HG02759 (cell line): ENCODE results near the gene LUZP2.

ENCODE experiments used
- ATAC-seq: cut with Tn5 transposase; IDR thresholded peaks from one replicate; pipeline ENCODE4 v1.9.1; 2021; ENCODE audit warnings: mild to moderate bottlenecking, moderate library complexity; ENCODE audit not compliant: unreplicated experiment

Gene LUZP2

DNA sequence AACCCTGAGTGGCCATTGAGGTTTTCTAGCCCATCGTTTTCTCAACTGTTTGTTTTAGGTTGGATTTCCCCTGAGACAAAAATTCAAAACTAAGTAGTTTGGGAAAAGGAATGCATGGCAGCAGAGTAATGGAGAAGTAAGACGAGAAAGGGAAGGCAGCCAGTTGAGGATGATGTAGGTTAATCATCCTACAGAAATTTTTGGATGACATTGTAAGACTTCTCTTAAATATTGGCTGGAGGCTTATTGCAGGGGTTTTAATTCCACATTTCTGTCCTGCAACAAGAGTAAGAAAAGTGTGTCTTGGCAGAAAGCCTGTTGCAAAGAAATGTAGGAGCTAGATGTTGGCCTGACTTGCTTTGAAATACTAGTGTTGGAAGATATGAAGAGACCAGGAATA is 308.8 kb downstream of the LUZP2 start:
- no peak for ATAC-seq

DNA sequence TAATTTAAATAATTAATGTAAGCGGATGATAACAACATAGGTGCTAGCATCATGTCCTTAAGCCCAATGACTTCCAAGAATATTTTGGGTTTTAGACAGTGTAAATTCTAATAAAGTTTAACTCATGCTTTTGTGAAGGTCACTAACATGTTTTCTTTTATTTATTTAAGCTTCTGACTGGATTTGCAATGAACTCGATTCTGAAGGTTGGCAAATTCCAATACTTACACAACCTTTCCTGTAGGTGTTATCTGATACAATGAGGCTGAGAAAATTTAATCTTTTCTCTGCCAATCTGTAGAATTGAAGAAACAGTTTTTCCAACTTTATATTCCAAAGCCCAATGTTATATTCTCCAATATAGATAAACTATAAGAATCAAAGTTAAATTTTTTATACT is 311.3 kb downstream of the LUZP2 start:
- ATAC-seq = no peak

DNA sequence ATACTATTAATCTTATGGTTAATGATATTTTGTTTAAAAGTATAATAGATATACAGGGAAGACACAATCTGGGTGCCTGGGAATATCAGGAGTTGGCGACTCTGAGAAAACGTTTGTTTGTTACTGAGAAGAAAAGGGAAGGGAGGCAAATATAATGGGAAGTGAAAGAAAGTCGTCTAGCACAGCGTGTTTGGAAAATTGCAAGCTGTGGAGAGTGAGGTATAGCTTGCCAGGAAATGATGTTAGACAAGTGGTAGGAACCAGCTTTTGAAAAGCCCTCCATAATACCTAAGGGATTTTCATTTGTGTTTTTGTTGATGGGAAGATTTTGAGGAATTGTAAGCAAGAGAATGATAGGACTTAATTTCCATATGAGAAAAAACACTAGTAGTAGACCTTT is 322.2 kb downstream of the LUZP2 start:
- no peak for ATAC-seq

DNA sequence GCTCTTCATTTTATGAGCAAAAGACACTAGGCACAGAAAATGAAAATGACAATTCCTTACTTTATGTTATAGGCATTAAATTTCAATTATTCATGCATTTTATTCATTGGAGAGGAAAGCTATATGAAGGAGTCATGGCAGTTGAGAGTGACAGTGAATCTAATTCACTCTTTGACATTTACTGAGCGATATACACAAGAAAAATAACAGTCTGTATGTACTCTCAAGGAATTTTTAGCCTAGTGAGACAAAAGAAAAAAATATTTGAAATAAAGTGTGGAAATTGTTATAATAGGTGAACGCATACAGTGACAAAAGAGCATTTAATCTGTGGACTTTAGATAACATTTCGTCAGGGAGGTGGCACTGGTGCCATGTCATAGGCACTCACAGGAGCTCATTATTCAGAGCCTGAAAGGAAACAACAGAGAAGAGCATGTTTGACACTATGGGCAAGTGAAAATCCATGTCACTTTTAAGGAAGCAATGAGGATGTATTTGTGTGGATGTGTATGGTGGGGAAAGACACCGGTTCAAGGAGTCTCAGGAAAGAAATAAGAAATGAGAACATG is 323.1 kb downstream of the LUZP2 start:
- no peak for ATAC-seq

DNA sequence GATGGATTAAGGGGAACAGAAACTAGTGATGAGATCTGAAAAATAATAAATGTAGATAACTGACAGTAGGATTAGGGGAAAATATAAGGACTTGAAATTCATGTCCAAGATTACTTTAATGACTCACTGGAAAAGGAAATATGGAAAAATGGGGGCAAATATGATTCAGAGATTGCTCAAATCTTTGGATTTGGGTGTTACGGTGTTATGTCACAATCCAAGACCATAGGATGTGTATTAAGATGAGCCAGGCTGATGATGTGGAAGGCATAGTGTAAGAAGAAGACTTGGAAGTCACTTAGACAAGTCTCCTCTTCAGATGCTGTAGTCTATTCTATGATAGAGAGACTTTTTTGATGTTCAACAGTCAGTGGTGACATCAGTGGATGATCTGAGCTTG is 323.7 kb downstream of the LUZP2 start:
- ATAC-seq = no peak

DNA sequence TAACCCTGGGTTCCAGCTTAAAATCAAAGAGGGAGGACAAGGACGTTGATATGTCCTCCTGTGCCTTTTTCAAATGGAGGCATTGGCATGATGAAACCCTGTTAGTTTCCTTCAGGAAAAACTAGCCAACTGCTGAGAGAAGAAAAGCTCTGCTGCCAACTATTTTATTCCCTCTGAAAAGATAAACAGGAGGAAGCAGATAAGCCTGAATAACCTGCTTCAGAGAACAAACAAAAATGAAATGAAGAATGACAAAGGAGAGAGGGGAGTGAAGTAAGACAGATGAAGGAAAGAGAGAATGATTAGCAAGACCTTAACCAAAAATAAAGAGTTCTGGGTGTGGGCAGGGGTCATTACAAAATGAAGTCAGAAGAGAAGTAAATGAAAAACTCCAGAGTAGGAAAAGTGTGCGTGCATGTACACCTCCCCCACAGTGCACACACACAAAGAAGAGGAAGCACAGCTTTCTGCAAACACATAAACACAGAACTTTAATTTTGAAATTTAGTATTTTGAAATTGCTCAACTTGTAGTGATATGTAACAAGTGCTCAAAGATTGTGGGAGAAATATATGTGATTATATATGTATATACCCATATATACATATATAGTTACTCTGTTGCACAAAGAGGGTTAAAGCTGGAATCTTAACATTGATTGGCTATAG is 332.2 kb downstream of the LUZP2 start:
- ATAC-seq = no peak

DNA sequence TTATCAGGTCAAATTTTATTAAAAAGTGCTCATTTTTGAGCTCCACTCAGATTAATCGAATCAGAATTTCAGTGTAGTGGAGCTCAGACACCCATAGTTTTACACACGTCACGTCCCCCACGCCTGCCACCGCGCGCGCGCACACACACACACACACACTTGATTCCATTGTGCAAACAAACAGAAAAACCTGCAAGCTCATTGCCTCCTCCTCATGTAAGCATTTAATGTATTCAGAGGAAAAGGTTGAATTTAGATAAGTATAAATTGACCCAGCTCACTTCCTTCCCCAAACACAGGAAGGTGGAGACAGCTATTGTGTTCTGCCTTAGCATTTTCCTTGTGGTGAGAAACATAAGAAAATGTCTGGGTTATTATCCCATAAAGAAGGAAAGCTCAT is 336.7 kb downstream of the LUZP2 start:
- no peak for ATAC-seq

DNA sequence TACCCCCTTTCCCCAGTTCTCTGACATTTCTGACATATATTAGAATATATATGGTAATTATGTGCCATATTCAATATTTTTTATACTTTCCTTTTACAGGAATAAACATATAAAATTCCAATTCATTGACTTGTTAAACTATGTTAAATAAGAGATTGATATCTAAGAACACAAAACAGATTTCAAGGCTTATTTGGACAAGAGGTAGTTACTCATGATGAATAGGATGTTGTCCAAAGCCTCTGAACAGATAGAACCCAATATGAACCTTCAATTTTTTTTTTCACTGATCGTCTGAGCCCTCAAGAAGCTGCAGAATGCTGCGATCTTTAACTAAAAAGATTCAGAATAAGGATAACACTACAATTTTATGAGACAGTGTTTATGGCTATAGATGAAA is 340.3 kb downstream of the LUZP2 start:
- ATAC-seq = no peak

DNA sequence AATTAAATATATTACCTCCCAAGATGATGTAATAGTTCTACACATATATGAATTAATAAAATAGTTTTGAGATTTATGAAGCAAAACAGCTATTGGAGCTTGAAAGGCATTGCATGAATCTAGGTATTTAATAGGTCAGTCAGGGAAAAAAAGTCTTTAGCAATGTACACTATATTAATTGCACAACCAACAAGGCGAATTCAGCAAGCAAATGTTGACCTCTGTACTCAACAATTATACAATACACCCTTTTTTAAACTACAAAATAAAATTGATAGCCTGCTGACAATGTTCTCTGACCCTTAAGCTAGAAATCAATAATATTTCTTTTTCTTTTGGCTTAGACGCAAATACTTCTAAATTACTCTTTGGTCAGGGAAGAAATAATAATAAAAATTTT is 345.5 kb downstream of the LUZP2 start:
- ATAC-seq = no peak

DNA sequence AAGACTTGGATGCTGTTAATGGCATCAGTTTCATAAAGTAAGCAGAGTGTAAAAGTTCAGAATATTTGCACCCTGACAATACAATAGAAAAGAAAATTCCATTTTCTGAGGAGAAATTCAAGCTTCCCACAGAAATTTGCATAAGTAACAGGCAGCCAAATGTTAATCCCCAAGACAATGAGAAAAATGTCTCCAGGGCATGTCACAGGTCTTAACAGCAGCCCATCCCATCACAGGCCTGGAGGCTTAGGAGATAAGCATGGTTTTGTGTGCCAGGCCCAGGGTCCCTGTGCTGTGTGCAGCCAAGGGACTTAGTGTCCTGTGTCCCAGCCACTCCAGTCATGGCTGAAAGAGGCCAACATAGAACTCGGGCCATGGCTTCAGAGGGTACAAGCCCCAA is 347.6 kb downstream of the LUZP2 start:
- ATAC-seq = no peak

DNA sequence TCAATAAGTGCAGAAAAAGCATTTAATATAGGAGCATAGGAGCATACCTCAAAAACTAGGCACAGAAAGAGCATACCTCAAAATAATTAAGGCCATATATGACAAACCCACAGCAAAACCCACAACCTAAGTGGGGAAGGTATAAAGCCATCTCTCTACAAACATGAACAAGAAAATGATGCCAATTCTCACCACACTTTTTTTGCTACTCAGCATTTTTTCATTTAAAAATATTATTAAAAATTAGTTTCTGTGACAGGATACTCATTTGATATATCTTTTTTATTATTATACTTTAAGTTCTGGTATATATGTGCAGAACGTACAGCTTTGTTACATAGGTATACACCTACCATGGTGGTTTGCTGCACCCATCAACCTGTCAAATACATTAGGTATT is 352.0 kb downstream of the LUZP2 start:
- ATAC-seq = no peak

DNA sequence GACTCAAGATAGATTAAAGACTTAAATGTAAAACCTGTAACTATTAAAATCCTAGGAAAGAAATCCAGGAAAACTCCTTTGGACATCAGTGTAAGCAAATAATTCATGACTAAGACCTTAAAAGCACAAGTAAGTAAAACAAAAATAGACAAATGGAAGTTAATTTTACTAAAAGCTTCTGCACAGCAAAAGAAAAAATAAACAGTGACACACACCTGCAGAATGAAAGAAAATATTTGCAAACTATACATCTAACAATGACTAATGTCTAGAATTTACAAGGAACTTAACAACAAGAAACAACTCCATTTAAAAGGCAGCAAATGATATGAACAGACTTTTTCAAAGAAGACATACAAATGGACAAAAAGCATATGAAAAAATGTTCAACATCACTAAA is 359.1 kb downstream of the LUZP2 start:
- ATAC-seq = no peak

DNA sequence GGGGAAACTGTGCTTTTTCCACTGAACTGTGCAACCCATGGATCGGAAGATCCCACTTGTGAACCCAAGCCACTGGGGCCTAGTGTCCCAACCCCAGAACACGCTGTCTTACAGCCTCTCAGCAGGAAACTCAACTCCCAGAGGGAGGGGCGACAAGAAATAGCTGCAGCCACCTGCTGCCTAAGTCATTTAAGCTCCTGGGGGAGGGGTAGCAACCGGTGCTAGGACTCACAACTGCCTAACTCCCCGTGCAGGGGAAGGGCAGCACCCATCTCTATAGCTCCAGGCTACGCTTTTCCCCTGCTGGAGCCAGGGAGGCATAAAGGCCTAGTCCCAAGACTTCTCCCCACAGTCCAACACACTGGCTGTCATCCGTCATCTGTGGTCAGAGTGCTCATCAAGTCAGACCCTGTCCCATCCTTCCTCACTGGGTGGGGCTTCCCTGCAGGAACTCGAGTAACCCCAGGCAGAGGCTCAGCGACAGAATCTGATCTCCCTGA is 363.0 kb downstream of the LUZP2 start:
- no peak for ATAC-seq

DNA sequence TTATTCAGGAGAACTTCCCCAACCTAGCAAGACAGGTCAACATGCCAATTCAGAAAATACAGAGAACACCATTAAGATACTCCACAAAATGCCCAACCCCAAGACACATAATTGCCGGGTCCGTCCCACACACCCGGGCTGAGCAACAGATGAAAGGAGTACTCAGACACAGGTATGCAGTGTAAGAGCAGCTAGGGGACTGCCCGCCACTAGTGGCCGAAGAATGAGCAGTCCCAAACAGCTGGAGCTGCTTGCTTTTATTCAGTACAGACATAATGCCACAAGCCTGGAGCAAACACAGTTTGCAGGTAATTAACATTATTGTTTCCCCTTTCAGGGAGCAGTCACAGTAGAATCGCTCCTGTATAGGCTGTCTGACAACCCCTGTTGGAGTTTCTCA is 364.6 kb downstream of the LUZP2 start:
- no peak for ATAC-seq

DNA sequence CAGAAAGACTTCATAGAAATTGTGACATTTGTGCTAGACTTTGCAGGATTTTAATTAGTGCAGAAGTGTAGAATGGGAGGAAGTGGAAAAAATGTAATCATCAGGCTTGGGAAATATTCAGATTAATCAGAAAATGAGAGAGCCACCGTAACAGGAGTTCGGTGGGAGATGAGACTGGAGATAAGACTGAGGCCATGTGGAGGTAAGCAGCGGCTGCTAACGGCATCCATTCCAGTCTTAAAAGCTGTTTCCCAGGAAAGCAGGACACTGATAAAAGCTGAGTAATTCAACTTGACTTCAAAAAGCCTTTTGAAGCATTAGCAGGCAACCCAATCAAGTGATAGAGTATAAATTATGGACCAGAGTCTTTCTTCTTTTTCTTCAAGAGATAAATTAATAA is 369.9 kb downstream of the LUZP2 start:
- ATAC-seq = no peak

DNA sequence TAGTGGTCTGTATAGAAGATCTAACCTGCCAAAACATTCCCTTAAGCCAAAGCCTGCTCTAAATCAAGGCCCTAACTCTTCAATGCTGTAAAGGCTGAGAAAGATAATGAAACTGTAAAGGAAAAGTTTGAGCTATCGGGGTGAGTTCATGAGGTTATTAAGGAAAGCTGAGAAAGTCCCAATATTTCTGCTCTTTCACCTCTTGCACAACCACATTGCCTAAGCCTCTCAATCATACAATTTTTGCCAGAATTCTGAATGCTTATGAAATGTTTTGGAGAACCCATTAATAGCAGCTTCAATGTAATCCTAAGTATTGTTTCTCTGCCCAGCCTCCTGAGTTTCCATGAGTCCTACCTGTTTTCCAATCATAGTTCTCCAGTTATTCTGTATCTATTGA is 373.2 kb downstream of the LUZP2 start:
- no peak for ATAC-seq

DNA sequence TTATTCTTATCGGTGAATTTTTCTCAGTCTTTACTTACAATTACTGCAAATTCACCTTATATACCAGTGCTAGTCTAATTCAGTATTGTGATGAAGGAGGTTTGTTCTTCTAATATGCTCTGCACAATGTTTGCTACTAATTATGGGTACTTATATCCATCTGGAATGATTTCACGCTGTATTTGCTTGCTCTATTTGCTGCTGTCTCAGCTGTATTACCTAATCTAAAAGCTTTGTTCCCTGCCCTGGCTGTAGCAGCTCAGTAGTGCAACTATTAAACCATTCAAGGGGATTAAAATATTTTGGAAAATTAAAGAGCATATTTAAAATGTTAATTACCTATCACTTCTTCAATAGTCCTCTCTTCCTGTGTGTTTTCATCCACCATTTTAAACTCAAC is 375.3 kb downstream of the LUZP2 start:
- no peak for ATAC-seq

DNA sequence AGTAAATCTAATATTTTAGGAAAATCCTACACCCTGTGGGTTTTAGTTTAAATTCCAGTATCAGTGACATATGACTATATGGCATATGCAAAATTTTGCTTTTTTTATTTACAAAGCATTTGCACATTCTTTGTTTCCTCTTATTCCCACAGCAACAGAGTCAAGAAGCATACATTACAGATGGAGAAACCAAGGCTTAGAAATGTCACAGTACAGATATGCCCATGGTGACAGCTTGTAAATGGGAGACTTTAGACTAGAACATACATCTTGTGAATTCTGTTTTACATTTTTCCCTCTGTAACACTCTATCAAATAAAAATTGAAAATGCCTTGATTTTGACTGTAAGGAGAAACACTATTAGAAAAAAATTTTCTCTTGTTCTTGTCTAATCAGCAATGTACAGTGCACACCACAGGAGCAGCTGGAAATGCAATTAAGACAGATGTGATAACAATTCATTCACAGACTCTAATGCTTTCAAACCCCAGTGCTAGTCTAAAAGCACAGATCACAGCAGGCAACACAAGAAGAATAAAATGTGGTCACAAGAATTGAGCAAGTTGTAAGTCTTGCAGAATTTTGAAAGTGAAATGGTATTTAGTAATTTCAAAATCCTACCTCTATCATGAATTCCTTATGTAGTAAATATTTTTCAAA is 375.9 kb downstream of the LUZP2 start:
- ATAC-seq = no peak

DNA sequence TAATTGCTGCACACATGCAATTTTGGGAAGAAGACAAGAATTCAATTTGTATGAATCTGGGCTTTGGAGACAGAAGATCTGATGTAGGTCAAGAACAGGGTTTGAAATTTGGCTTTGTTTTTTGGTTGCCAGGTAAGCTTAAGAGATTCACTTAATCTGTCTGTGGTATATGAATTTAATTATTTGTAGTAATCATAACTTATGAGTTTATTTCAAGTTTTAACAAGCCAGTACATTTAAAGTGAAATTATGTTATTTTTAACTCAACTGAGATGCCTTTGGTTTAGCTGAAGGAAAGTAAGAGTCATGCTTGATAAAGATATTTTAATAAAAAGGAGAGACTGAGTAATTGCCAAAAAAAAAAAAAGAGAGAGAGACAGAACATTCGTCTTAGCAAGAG is 384.1 kb downstream of the LUZP2 start:
- no peak for ATAC-seq

DNA sequence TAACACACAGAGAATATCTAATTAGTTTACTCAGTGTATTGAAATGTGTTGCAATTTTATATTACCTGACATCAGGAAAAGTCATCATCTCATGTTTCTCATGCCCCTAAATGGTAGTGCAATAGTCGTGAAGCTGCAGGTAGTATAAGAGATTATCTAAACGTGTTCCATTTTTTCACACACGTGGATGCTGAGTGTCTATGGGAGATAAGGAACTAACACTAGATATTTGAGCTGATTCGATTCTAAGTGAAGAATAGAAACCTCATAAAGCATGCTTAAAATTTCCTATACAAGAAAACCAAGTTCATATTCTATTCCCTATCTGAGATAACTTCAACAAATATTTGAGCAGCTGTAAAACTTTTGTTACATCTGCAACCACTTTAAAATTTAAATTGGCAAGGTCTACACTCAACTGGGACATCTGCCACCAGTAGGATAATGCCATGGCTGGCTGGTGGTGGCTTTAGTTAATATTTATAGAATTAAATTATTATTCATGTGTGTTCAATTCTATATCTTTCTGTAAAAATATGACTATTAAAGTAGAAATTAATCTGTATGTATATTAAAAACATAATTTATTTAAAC is 388.8 kb downstream of the LUZP2 start:
- no peak for ATAC-seq

DNA sequence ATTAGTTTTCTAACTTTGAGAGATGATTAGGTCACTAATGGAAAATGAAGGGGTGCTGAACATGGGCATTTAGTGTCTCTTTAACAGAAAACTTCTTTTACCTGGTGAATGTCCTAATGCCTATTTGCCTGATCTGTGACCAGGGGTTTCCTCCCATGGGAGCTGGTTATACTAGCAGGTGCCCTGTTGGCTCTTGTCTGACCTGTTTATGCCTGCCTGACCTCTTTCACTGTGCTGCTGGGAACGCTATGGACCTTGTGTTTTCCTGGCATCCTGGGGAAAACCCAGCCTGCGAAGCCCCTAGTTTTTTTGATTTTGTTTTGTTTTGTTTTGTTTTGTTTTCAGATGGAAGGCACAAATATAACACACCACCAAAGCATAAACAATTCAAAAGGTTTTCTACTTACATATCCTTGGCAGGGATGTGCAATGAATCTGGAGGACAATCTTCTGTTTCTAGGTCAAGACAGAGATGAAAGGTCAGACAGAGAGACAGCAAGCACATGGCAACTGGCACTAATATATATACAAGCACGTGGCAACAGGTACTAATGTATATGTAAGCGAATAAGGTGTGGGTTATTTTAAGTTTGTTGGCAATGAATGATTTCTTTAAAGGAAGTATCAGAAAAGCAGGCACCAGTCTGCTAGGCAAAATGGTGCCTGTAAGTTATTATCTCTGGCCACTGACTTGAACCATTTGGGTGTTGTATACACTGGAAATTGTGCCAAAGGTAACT is 390.2 kb downstream of the LUZP2 start:
- ATAC-seq = no peak
